Uterus (tissue), 2 donors: Measurements from ENCODE around the gene CAPS.

Source experiments
- POLR2A ChIP-seq, 2 donors: fragments of 450-650 bp; IDR thresholded peaks; one replicate each; pipeline ENCODE4 v1.6.1; 2016; ENCODE audit warnings: antibody characterized with exemption in 2 of 2, mild to moderate bottlenecking in 1 of 2, moderate library complexity in 1 of 2
- TF ChIP-seq, protein P1 (sequence below), 4 experiments: fragments of 200-600 bp in 2 of 4; fragments of 450-650 bp in 2 of 4; sonication (generic) in 2 of 4; IDR thresholded peaks; one replicate each; pipeline ENCODE4 v1.5.1; 2016 to 2019; ENCODE audit warnings: antibody characterized with exemption in 4 of 4, mild to moderate bottlenecking in 2 of 4, moderate library complexity in 1 of 4

GRCh38 chr19:5952193-5953029 is 38.4 kb downstream of the CAPS start:
- TF ChIP-seq POLR2A (IDR thresholded peaks at IDR 0.05): no peak
- TF ChIP-seq, protein P1, sequence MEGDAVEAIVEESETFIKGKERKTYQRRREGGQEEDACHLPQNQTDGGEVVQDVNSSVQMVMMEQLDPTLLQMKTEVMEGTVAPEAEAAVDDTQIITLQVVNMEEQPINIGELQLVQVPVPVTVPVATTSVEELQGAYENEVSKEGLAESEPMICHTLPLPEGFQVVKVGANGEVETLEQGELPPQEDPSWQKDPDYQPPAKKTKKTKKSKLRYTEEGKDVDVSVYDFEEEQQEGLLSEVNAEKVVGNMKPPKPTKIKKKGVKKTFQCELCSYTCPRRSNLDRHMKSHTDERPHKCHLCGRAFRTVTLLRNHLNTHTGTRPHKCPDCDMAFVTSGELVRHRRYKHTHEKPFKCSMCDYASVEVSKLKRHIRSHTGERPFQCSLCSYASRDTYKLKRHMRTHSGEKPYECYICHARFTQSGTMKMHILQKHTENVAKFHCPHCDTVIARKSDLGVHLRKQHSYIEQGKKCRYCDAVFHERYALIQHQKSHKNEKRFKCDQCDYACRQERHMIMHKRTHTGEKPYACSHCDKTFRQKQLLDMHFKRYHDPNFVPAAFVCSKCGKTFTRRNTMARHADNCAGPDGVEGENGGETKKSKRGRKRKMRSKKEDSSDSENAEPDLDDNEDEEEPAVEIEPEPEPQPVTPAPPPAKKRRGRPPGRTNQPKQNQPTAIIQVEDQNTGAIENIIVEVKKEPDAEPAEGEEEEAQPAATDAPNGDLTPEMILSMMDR (IDR thresholded peaks at IDR 0.05): no peak
